LoVo (cell line): ENCODE data around the gene SUMO3.
A peak's percentile ranks its signal among the peaks of the same experiment; 100 is the strongest.

Source experiments
- DNase-seq: peaks from one replicate; pipeline ENCODE4 v3.0.0-alpha.2; 2016; ENCODE audit warnings: low spot score

The SUMO3 gene

DNA sequence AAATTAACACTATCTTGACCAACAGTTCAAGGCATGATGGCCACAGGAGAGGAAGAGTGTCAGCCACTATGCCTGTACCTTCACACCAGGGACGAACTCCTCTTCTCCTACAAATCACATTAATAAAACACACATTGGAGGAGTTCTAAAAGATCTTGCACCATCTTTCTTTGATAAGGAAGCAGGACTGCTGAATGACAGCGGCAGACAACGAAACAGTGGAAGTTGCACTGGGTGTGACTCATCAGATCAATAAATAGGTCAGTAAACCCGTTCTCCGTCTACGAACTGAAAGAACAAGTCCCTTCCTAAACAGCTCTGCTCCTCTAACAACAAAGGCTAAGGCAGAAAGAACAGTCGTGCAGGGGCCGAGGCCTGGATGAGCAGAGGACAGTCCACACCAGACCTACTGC, 39.4 kb downstream of the SUMO3 start:
- DNase-seq: no peak

DNA sequence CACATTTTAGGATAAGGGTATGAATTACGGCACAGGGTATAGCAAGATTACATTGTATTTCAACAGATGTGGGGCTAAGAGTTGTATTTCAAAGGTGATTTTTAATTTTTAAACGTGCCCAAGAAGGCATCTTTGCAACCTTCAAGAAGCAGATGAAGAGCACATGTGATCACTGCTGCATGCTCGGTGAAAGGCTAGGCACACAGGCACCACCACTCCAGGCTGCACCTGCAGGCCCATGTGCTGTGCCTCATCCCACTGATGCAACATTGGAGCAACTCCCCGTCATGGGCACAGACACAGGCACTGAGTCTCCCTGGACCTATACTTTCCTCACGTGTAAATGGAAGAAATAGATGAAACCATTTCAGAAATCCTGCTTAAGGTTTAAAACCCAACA, 39.8 kb downstream of the SUMO3 start:
- no peak for DNase-seq

DNA sequence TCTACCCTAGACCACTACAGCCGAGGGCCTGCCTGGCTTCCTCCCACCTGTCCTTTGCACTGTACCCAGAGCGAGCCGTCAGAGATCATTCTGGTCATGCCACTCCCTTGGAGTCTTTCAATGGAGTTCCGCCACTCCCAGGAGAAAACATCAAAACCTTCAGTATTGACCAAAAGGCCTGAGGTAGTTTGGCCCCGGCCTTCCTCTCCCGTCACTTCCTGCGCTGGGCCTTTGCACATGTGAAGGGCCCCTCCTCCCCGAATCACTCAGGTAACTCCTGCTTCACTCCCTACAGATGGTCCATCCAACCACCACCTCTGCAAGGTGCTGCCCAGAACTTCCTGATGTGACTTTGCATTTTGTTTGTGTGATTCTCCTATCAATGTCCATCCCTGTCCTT, 42.9 kb downstream of the SUMO3 start:
- DNase-seq: no peak

DNA sequence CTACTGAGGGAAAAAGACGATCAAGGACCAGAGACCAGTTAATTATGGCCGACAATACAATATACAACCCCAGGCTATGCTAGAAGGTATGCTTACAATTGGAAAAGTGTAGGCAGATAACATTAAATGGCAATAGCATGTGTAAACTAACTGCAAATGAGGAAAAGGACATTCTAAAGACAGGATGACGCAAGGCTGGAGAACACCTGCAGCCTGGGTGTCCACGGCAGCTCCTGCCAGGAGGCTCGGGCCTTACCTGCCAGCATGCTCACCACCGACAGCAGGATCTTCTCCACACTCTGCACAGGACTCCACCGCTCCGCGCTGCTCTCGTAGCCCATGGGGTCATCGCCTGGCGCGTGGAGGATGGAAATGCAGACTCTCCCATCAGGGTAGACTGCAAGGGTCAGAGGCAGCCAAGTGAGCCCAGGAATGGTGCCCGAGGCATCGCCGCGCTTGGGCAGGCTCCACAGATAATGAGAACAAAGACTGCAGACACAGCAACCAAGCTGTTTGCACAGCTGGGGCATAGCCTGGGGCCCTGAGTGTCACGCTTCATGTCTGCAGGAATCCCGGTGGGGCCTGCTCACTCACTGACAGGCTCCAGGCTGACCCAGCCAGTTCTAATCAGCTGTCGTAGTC, 44.5 kb downstream of the SUMO3 start:
- no peak for DNase-seq

DNA sequence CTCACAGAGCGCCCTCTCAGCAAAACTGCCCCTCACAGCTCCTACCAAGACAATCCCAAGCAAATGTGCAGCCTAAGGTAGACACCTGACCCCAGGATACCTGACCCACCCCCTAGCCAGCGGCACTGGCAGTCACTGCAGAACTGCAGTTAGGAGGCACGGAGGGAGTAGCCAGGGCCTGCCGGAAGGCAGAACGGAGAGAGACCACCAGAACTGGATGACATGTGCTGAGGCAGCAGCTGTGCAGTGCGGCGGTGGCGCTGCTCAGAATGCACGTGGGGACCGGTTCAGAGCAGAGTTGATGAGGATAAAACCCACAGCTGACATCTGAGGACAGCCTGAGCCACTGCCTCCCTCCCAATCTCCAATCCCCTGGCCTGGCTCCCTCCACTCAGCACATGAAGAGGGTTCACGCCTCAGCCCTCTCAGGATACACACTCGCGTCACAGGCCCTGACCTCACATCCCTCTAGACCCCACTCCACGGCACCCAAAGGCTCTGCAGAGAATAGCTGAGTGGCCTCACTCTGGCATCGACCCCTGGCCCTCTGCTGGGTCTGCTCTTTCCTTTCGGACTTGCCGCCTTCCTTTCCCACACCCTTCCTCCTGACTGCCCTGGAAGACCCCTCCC, 45.9 kb downstream of the SUMO3 start:
- DNase-seq: no peak

DNA sequence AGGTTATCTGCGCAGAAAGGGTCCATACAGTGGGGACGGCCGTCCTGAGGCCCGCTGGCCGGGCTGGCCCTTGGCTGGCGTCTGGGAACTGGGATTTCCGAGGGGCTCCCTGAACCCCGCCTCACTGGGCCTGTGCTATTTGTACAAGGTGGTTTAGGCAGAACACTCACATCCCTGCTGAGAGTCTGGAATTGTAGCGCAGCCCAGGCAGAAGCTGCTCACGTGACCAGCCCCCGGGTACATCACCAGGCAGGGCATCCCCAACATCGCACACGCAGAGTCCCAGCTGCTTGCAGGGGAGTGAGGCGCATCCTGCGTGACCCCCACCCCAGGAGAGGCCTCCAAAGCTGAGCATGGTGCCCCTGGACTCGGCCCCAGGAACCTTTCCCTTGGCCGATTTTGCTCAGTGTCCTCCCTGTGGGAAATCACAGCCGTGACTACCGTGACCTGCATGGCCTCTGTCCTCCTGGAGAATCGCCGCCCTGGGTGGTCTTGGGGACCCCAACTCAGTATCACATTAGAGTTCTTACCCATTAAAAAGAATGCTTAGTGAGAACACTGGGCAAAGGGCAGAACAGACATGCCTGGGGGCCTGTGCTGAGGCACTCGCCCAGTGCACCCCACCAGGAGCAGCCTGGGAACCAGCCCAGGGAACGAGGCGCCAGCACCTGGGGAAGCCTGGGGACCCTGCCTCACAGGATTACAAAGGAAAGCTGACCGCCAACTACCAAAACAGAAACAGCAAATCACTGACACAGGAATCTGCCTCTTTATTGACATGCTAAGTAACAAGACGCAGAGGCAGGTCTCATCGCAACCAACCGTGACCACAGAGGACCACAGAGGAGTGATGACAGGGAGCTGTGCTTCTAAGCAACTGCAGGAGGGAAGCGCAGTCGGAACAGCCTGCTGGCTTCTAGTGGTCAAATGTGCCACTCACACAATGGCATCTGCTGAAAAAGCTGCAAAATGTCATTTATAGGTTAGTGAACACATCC, 49.7 kb downstream of the SUMO3 start:
- no peak for DNase-seq

DNA sequence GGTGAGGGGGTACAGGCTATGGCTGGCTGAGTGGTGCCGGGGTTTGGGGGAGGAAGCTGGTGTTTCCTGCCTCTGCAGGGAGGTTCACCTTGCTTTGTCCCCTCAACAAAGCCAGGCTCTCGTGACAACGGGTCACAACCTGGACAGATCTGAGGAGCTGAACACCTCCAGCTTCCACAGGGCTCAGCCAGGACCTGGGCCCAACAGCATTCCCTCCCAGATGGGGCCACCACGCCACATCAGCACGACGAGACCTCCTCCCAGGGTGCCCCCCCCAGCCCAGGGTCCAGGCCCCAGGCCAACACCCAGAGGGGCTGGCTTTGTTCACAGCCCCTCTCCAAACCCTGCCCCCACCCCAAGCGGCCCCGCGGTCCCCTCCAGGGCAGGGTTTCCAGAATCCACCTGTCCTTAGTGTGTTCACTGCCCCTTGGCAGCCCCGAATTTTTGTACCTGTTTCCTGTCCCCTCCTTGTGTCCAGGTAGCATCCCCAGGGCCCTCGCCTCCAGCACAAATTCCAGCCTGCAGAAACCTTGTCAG, 51.0 kb downstream of the SUMO3 start:
- DNase-seq: no peak

DNA sequence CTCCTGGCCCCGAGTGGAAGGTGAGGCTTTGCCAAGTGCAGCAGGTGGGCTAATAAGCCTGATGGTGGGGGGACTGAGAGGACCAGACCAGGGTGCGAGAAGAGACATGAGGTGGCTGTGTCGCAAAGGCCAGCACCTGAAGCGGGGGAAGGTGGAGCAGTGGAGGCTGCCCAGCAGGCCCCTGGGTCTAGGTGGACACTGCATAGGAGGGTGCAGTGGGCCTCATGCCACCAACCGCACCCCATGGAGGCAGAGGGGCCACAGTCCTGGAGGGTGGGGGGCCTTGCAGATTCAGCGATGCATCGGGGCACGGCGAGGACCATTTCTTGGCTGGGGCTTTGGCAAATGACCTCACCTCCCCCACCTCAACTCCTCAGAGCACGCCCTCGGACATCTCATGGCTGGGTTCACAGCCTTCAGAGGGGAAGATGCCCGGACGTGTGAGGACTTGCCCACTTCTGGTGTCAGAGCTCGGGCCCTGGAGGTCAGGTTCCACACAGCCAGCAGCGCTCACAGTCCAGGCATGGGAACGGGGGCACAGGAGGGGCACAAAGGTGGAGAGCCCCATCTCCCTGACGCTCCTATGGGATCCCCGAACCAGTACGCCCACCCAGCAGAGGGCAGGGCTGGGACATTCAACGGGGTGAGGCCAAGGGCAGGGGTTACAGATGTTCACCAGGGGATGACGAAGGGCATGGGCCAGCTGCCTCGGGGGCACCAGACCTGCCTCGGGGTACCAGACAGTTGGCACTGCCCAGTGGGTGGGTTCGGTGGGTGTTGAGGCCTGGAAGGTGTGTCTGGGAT, 51.6 kb downstream of the SUMO3 start:
- DNase-seq: no peak

DNA sequence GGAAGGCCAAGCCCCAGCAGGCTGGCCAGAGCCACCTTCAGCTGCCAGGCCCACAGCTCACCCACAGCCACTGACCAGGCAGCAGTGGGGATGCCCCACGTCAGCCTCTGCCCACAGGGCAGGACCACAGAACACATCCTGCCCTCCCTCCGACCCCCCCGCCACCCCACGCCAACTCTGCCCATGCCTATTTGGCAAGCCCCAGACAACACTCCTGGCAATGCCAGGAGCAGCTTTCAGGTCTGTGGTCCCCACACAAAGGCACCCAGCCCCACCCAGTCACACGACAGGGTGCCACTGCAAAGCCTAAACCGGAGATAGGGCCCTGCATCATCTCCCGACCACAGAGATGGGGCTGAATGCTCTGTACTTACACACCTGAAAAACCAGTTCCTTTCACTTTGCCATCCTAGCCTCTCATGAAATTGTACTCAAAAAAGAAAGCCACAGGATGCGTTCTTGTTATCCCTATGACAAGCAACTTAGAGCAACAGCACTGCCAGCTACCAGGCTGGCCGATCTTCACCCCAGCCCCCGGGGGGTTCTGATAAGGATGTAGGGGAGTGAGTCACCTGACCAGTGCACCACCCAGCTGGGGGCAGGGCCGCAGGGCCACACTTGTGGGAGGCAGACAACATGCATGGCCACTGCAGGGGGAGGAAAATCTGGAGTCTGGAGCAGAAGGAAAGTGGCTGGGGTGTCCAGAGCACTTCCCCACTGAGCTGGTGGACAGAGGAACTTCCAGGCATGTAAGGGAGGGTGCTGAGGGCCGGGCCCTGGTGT, 52.4 kb downstream of the SUMO3 start:
- peak; percentile 33 for DNase-seq

DNA sequence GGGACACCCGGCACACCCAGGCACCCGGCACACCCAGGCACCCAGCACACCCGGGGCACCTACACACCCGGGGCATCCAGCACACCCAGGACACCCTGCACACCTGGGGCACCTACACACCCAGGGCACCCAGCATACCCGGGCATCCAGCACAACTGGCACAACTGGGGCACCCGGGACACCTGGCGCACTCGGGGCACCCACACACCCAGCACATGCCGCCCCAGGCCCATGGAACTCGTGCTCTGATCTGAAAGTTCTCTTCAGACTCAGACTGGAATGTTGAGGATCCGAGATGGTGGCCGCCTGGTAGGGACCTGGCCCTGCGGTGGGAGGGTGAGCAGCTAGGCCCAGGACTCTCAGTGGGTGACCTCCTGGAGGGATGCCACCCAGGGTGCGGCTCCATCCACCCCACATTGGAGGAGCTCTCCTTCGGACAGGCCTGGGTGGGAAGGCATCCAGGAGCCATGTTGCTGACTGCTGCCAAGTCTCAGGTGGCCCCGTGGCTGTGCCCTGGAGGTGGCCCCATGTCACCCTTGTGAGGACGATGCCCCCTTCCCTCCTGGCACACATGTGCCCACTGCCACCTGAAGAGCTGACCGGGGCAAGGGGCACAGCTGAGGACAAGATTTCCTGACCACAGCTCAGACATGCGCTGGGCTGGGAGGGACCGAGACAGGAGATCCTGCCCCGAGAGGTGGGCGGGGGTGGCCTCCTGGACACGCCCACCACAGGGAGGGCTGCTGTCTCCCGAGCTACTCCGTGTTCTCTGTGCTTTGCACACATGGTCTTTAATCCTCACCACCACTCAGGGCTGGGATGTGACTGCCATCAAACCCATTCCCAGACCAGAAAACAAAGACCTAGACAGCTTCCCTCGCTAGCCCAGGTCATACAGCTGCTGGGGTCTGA, 53.3 kb downstream of the SUMO3 start:
- no peak for DNase-seq

DNA sequence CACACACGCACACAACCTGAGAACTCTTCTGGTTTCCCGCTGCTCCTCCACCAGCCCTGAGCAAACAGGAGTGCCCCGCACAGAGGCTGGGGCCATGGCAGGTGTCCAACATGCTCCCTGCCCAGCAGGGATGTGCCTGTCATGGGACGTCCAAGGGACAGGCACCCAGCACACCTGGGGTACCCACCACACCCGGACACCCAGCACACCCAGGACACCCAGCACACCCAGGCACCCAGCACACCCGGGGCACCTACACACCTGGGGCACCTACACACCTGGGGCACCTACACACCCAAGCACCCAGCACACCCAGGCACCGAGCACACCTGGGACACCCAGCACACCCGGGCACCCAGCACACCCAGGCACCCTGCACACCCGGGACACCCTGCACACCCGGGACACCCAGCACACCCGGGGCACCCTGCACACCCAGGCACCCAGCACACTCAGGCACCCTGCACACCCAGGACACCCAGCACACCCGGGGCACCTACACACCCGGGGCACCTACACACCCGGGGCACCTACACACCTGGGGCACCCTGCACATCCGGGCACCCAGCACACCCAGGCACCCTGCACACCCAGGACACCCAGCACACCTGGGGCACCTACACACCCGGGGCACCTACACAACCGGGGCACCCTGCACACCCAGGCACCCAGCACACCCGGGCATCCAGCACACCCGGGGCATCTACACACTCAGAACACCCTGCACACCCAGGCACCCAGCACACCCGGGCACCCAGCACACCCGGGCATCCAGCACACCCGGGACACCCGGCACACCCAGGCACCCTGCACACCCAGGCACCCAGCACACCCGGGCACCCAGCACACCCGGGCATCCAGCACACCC, 54.2 kb downstream of the SUMO3 start:
- DNase-seq: no peak

DNA sequence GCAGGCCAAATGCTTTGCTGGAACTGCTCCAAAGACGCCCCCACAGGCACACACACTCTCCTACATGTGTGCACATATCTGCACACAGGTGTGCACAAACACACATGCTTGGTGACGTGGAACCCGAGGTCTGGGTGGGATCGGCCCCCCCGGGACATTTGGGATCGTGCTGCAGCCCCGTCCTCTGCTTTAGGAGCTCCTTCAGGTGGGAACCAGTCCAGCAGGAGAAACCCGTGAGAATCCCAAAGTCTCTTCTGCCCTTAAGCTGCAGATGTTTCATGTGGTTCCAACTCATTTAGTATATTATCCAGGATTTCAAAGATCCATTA, 54.8 kb downstream of the SUMO3 start:
- DNase-seq: no peak

DNA sequence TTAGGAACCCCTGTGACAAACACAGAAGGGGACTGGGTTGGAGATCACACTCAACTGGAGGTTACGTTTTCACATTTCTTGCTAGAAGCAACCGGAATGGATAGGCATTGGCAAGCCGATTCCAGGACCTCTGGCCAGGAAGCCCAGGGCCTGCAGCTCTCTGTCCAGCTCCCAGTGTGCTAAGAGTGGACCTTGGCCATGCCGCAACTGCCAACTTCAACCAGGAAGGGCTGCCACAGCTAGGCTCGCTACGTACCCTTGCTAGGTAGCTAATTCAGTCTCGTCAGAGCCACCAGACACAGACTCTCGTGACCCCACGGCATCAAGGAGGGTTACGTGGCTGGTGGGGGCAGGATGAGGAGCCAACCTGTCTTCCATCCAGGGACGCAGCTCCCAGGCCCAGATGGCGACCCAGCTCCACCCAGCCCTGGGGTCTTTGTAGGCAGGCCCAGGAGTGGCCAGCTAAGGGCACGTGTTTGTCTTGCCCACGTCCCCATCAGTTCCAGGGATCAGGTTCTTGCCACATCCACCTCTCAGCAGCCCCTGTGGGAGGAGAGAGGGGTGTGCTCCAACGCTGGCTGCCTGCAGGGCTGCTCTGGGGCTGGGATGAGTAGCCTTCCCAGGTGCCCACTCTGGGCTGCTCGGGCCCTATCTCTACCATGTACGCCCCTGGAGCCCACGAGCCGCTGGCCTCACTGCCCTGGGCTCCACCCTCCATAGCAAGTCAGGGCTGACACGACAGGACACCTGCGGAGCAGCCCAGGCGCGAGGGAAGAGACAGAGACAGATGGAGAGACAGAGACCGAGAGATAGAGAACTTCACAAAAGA, 55.4 kb downstream of the SUMO3 start:
- DNase-seq: no peak

DNA sequence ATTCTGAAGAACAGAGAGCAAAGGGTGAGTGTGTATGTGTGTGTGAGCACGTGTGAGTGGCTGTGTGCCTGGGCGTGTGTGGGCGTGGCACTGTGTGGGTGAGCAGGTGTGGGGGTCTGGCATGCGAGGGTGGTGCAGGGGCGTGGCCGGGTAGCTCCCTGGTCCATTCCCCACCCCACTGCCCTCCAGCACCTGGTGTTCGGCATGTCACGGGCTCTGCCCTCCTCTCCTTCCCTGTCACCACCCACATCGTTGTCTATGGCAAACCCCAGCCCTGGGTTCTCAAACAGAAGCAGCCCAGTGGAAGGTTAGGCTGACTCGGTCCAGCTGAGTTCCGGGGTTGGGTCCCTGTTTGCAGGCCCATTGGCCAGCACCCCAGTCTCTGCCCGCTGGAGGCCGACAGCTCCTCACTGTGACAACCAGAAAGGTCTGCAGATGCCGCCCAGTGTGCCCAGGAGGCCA, 56.1 kb downstream of the SUMO3 start:
- DNase-seq: no peak

DNA sequence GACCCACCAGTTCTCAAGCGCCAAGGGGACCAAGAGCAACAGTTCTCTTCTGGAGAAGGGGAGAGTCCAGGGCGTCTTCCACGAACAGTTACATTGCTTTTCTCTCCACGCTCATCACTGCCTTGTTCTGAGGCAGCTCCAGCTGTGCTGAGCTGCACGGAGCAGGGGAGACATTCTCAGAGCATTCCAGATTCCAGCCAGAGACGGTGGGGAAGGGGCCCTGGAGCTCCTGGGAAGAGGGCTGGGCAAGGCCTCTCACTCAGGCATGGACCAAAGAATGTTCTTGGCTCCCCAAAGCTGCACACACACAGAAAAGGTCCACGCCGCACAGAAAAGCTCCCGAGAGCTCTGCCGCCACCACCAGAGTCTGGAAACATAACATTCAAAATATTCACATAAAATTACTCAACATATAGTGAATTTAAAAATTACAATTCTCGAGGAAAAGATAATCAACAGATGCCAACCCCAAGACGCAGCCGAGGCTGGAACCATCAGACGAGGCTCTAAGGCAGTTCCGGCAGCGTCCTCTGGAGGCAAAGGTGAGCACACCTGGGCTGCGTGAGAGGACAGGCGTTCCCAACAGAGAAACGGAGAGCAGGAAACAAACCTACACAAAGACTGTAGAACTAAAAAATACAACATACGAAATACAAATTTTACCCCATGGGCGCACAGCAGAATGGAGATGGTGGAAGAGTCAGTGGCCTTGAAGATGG, 56.7 kb downstream of the SUMO3 start:
- peak; percentile 13 for DNase-seq

DNA sequence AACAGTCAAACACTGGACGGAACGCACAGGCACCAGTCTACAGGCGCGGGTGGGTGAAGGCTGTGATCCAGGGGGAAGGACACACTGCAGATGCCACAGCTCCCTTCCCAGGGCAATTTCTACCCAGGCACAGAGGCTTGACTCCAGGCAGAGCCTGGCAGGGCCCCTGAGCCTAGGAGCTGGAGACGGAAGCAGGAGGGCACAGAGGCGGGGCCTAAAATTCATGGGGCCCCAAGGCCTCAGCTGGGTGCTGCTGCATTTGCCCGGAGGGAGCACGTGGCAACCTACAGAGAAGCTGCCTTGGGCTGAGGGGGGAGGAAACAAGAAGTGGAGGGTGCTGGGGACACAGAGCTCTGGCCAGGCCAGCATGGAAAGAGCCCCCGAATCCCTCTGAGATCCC, 57.5 kb downstream of the SUMO3 start:
- no peak for DNase-seq

DNA sequence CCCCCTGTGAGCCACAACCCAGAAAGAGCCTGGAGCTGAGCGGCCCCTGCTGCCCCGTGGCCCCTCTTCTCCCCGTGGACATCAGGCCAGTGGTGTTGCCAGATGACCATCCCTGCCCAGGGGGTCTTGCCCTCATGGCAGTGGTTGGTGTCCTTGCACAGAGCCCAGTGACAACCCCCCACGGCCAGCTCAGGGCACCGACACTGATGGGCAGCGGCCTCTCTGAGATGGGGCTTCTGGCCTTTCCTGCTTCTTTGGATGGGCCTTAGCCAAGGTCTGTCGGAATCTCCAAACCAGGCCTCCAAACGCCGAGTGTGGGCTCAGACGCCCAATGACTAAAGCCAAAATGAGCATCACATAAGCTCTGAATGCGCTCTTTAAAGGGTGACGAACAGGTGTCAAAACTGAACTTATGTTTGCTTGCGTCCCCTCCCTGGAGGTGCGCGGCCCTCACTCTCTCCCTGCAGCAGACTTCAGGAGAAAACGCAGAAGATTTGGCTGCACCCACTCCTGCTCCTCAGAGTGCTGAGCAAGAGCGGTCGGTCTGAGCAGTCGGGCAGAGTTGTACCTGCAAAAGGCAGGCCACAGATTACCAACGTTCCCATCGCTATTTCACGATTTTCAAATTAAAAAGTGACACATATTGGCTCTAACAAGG, 58.1 kb downstream of the SUMO3 start:
- no peak for DNase-seq
